GM12874 (cell line): ENCODE results near the gene GPX4.

Experiments
- CTCF ChIP-seq: IDR thresholded peaks from 2 replicates; pipeline ENCODE4 v1.5.1; 2011; ENCODE audit warnings: low read depth, mild to moderate bottlenecking, control low read depth, low read length, moderate library complexity; ENCODE audit not compliant: insufficient read depth

The GPX4 gene

GRCh38 chr19:1061987-1062386 is 41.8 kb upstream of the GPX4 start:
- TF ChIP-seq CTCF, result no peak

GRCh38 chr19:1062387-1063029 is 41.3 kb upstream of the GPX4 start:
- no peak for TF ChIP-seq CTCF

GRCh38 chr19:1063030-1063908 is 40.5 kb upstream of the GPX4 start:
- no peak for TF ChIP-seq CTCF

GRCh38 chr19:1063909-1064660 is 39.7 kb upstream of the GPX4 start:
- no peak for TF ChIP-seq CTCF

GRCh38 chr19:1064661-1065605 is 38.9 kb upstream of the GPX4 start:
- peak; percentile 95 for TF ChIP-seq CTCF

- no peak for TF ChIP-seq CTCF
Observed at GRCh38 chr19:1065606-1066109, 38.1 kb upstream of the GPX4 start.
